IMR-90 (cell line): ENCODE results near the gene CRYBA4. TPM values are rescaled to one million over a fixed set of nuclear protein-coding genes. Genes with fewer than 3 reads are reported as not detected.

Experiments used
- ATAC-seq: fragments of 200-7000 bp; cut with Tn5 transposase; 2 replicates; pipeline ENCODE4 v1.9.1; 2020; ENCODE audit warnings: low read depth, mild to moderate bottlenecking, moderate library complexity
- BruUV-seq: library from RNA; stranded (reverse); fragments of 400-500 nt; replicated peaks from 2 replicates; lab custom pipeline; 2021; lab: Mats Ljungman, UMichigan
- CTCF ChIA-PET: fragments of 300-600 bp; formaldehyde crosslinking; extraction: SDS; loops from one replicate; lab custom pipeline; 2021; ENCODE audit warnings: antibody characterized with exemption; lab: Yijun Ruan, JAX
- POLR2A ChIA-PET: fragments of 300-600 bp; sonication (Branson Sonifier 250); formaldehyde crosslinking; loops from one replicate; lab custom pipeline; 2022; ENCODE audit warnings: antibody characterized with exemption; ENCODE audit not compliant: unreplicated experiment; lab: Charles Lee
- DNase-seq: peaks from one replicate; pipeline ENCODE4 v3.0.0; 2013
- H2AFZ ChIP-seq: replicated peaks from 2 replicates; pipeline ENCODE3; 2013; ENCODE audit warnings: low read length, mild to moderate bottlenecking; ENCODE audit not compliant: poor library complexity
- H2AK5ac ChIP-seq: 2 replicates; pipeline ENCODE4 v1.6.1; 2013; ENCODE audit warnings: low read depth, low read length, inconsistent platforms
- H2AK9ac ChIP-seq: replicated peaks from 2 replicates; pipeline ENCODE3; 2013; ENCODE audit warnings: mild to moderate bottlenecking, low read depth, low read length, moderate library complexity; ENCODE audit not compliant: poor library complexity
- H2BK120ac ChIP-seq: 2 replicates; pipeline ENCODE4 v1.6.1; 2013; ENCODE audit warnings: low read depth, low read length, inconsistent platforms
- H2BK15ac ChIP-seq: 3 replicates; pipeline ENCODE4 v1.6.1; 2013; ENCODE audit warnings: low read depth, low read length, inconsistent platforms
- H2BK20ac ChIP-seq: 2 replicates; pipeline ENCODE4 v1.6.1; 2013; ENCODE audit warnings: low read depth, mild to moderate bottlenecking, inconsistent platforms, low read length, moderate library complexity
- H2BK5ac ChIP-seq: 2 replicates; pipeline ENCODE4 v1.6.1; 2013; ENCODE audit warnings: mild to moderate bottlenecking, low read depth, low read length, inconsistent platforms; ENCODE audit not compliant: poor library complexity, severe bottlenecking
- H3K14ac ChIP-seq: replicated peaks from 2 replicates; pipeline ENCODE4 v1.6.1; 2013; ENCODE audit warnings: low read depth, low read length, inconsistent platforms
- H3K18ac ChIP-seq: 2 replicates; pipeline ENCODE4 v1.6.1; 2013; ENCODE audit warnings: low read depth, low read length, control low read depth
- H3K23ac ChIP-seq: 2 replicates; pipeline ENCODE4 v1.6.1; 2013; ENCODE audit warnings: low read depth, low read length, inconsistent platforms
- H3K27ac ChIP-seq: 2 replicates; pipeline ENCODE4 v1.5.1; 2013; ENCODE audit warnings: mild to moderate bottlenecking, control low read depth, low read length; ENCODE audit not compliant: insufficient read depth
- H3K27me3 ChIP-seq: 2 replicates; pipeline ENCODE4 v1.6.1; 2013; ENCODE audit warnings: low read length; ENCODE audit not compliant: control insufficient read depth, insufficient read depth
- H3K36me3 ChIP-seq: 2 replicates; pipeline ENCODE4 v1.6.1; 2013; ENCODE audit warnings: low read length, mixed read lengths; ENCODE audit not compliant: control insufficient read depth, insufficient read depth
- H3K4ac ChIP-seq: 2 replicates; pipeline ENCODE4 v1.6.1; 2013; ENCODE audit warnings: low read depth, low read length, inconsistent platforms
- H3K4me1 ChIP-seq: 2 replicates; pipeline ENCODE4 v1.6.1; 2013; ENCODE audit warnings: low read length, mixed read lengths; ENCODE audit not compliant: control insufficient read depth, insufficient read depth
- H3K4me2 ChIP-seq: 2 replicates; pipeline ENCODE4 v1.6.1; 2013; ENCODE audit warnings: low read depth, mild to moderate bottlenecking, control low read depth, low read length, moderate library complexity
- H3K4me3 ChIP-seq: 2 replicates; pipeline ENCODE4 v1.5.1; 2013; ENCODE audit warnings: low read depth, mild to moderate bottlenecking, control low read depth, low read length, moderate library complexity; ENCODE audit not compliant: insufficient read depth
- H3K56ac ChIP-seq: 2 replicates; pipeline ENCODE4 v1.6.1; 2013; ENCODE audit warnings: low read length, inconsistent platforms; ENCODE audit not compliant: insufficient read depth; ENCODE audit errors: extremely low read depth
- H3K79me1 ChIP-seq, 2 experiments: 2 replicates each; pipeline ENCODE4 v1.6.1; 2013; ENCODE audit warnings: low read length in 2 of 2, inconsistent platforms in 1 of 2, low read depth in 1 of 2
- H3K9ac ChIP-seq: 2 replicates; pipeline ENCODE4 v1.6.1; 2013; ENCODE audit warnings: low read depth, low read length, control low read depth
- H3K9me1 ChIP-seq: 2 replicates; pipeline ENCODE4 v1.6.1; 2013; ENCODE audit warnings: low read length, inconsistent platforms; ENCODE audit not compliant: insufficient read depth
- H3K9me3 ChIP-seq: 2 replicates; pipeline ENCODE4 v1.6.1; 2013; ENCODE audit warnings: low read length; ENCODE audit not compliant: control insufficient read depth, insufficient read depth
- H4K20me1 ChIP-seq: 2 replicates; pipeline ENCODE4 v1.6.1; 2013; ENCODE audit warnings: low read length, inconsistent platforms; ENCODE audit not compliant: insufficient read depth
- H4K5ac ChIP-seq: 2 replicates; pipeline ENCODE4 v1.6.1; 2013; ENCODE audit warnings: mild to moderate bottlenecking, low read depth, low read length, control low read depth
- H4K8ac ChIP-seq, 2 experiments: 2 replicates each; pipeline ENCODE4 v1.6.1; 2013; ENCODE audit warnings: low read depth in 2 of 2, low read length in 2 of 2, control low read depth in 1 of 2, inconsistent platforms in 1 of 2
- H4K91ac ChIP-seq: 2 replicates; pipeline ENCODE4 v1.6.1; 2013; ENCODE audit warnings: low read depth, low read length, inconsistent platforms; ENCODE audit not compliant: insufficient read depth
- BHLHE40 ChIP-seq: fragments of 150-350 bp; IDR thresholded peaks from 2 replicates; pipeline ENCODE4 v1.6.1; 2016; ENCODE audit warnings: mild to moderate bottlenecking, low read depth, low read length
- CHD1 ChIP-seq: IDR thresholded peaks from 2 replicates; pipeline ENCODE4 v1.6.1; 2012; ENCODE audit warnings: low read depth, low read length, improper control_type of control experiment
- CTCF ChIP-seq: conservative IDR thresholded peaks from 2 replicates; pipeline ENCODE4 v1.5.1; 2012; ENCODE audit warnings: mild to moderate bottlenecking, low read depth, low read length, improper control_type of control experiment
- FOS ChIP-seq: fragments of 150-350 bp; IDR thresholded peaks from 2 replicates; pipeline ENCODE4 v1.6.1; 2016; ENCODE audit warnings: low read depth, low read length
- MAFK ChIP-seq: IDR thresholded peaks from 2 replicates; pipeline ENCODE4 v1.6.1; 2012; ENCODE audit warnings: low read depth, low read length, improper control_type of control experiment
- MAZ ChIP-seq: IDR thresholded peaks from 2 replicates; pipeline ENCODE4 v1.6.1; 2012; ENCODE audit warnings: low read depth, mild to moderate bottlenecking, low read length, improper control_type of control experiment, moderate library complexity, borderline replicate concordance
- MXI1 ChIP-seq: IDR thresholded peaks from 2 replicates; pipeline ENCODE4 v1.6.1; 2012; ENCODE audit warnings: low read depth, mild to moderate bottlenecking, low read length, moderate library complexity, borderline replicate concordance
- RAD21 ChIP-seq: IDR thresholded peaks from 2 replicates; pipeline ENCODE4 v1.6.1; 2012; ENCODE audit warnings: low read length, improper control_type of control experiment
- RCOR1 ChIP-seq: IDR thresholded peaks from 2 replicates; pipeline ENCODE4 v1.6.1; 2012; ENCODE audit warnings: mild to moderate bottlenecking, low read length, improper control_type of control experiment; ENCODE audit not compliant: insufficient replicate concordance
- RFX5 ChIP-seq: IDR thresholded peaks from 2 replicates; pipeline ENCODE4 v1.8.0; 2012; ENCODE audit warnings: low read depth, mild to moderate bottlenecking, low read length, moderate library complexity
- SMC3 ChIP-seq: fragments of 150-350 bp; IDR thresholded peaks from 2 replicates; pipeline ENCODE4 v1.6.1; 2016; ENCODE audit warnings: low read depth, mild to moderate bottlenecking, antibody characterized with exemption, low read length, moderate library complexity
- WGBS, 2 experiments: methylation state at CpG; one replicate each; pipeline versions ENCODE4 v1.1.5 to v1.1.7; 2013; ENCODE audit warnings: missing lambda C conversion rate in 2 of 2; ENCODE audit not compliant: insufficient read length in 1 of 2; ENCODE audit errors: extremely low coverage in 2 of 2; 5-methylcytosine and 5-hydroxymethylcytosine counted together
- dilution Hi-C: fragments of 300-500 bp; cut with HindIII; formaldehyde crosslinking; loops from one replicate; pipeline ENCODE4 v1.14.3; 2018; ENCODE audit warnings: low sequenced_read_pairs; ENCODE audit not compliant: unreplicated experiment
- in situ Hi-C: fragments of 300-500 bp; cut with MboI; formaldehyde crosslinking; loops from 3 replicates; pipeline ENCODE4 v1.14.3; 2019; ENCODE audit warnings: low sequenced_read_pairs, inconsistent platforms, mixed read lengths
- intact Hi-C: fragments of 100-400 bp; cut with micrococcal nuclease; formaldehyde crosslinking; loops from 2 replicates; pipeline ENCODE4 v1.10.0; 2022
- polyA plus RNA-seq, 3 experiments: library from polyadenylated mRNA; depleted of rRNA; stranded (reverse); fragments of >200 nt; gene quantifications; 2 replicates each; pipeline ENCODE4 v1.2.3, GENCODE V29; 2012; ENCODE audit warnings: low replicate concordance in 1 of 3
- total RNA-seq: library from RNA; depleted of rRNA; stranded (reverse); fragments of >200 nt; gene quantifications from 2 replicates; pipeline ENCODE4 v1.2.3, GENCODE V29; 2012
- TF ChIP-seq, protein P1 (sequence below): fragments of 150-350 bp; IDR thresholded peaks from 2 replicates; pipeline ENCODE4 v1.6.1; 2016; ENCODE audit warnings: low read depth, mild to moderate bottlenecking, low read length, moderate library complexity, borderline replicate concordance
- TF ChIP-seq, protein P2 (sequence below): fragments of 150-350 bp; IDR thresholded peaks from 2 replicates; pipeline ENCODE4 v1.6.1; 2017; ENCODE audit warnings: mild to moderate bottlenecking, antibody characterized with exemption, low read length, low read depth

The CRYBA4 gene
- total and polyA plus RNA-seq, 2 of the 4 experiments (the other 2 are of a cell fraction) = not detected

- WGBS, 2 experiments = 0% methylated on average over 3 of the region's 11 CpGs; no CpG with 5 or more reads in 1 of the 2 experiments
- POLR2A ChIA-PET = interaction anchor here (0.6 kb wide), 1 partner anchor 27 kb away, joined by 3 read pairs; no protein-coding TSS in a partner anchor
- TF ChIP-seq FOS = peak; percentile 44
- no peak for TF ChIP-seq MXI1
- no peak for TF ChIP-seq BHLHE40
- TF ChIP-seq, protein P1, sequence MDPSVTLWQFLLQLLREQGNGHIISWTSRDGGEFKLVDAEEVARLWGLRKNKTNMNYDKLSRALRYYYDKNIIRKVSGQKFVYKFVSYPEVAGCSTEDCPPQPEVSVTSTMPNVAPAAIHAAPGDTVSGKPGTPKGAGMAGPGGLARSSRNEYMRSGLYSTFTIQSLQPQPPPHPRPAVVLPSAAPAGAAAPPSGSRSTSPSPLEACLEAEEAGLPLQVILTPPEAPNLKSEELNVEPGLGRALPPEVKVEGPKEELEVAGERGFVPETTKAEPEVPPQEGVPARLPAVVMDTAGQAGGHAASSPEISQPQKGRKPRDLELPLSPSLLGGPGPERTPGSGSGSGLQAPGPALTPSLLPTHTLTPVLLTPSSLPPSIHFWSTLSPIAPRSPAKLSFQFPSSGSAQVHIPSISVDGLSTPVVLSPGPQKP = no peak
- TF ChIP-seq RFX5 = no peak
- TF ChIP-seq SMC3 = peak; percentile 12; the same call in 1 of the 2 replicates
- no peak for TF ChIP-seq RAD21
- no peak for TF ChIP-seq MAFK
- no peak for TF ChIP-seq CTCF
- TF ChIP-seq MAZ = 0 out of 2 replicates have a peak, but pooled peaks have one; percentile 13
- TF ChIP-seq RCOR1 = no peak
- no peak for TF ChIP-seq CHD1
- TF ChIP-seq, protein P2, sequence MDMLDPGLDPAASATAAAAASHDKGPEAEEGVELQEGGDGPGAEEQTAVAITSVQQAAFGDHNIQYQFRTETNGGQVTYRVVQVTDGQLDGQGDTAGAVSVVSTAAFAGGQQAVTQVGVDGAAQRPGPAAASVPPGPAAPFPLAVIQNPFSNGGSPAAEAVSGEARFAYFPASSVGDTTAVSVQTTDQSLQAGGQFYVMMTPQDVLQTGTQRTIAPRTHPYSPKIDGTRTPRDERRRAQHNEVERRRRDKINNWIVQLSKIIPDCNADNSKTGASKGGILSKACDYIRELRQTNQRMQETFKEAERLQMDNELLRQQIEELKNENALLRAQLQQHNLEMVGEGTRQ = no peak
These were observed 36.5 kb upstream of the CRYBA4 start for GRCh38 chr22:26585104-26585790.

More at GRCh38 chr22:26585104-26585790, 36.5 kb upstream of the CRYBA4 start:
- Histone ChIP-seq H3K4me1 (peaks cover 13% of the 10 kb centered on the region), H2BK15ac (no peak overlapping the region), H3K14ac (peak overlapping the region; percentile 13; the same call in 1 of the 2 replicates), H2BK5ac (peak overlapping the region; percentile 24), H3K79me1 (peaks cover 42 to 77% of the 10 kb centered on the region in 2 experiments), H4K8ac (no peak overlapping the region; a peak in 1 of 4 replicates), H2AFZ (peak overlapping the region; percentile 37), H3K18ac (no peak overlapping the region), H3K9me1 (peaks cover 24% of the 10 kb centered on the region), H2AK5ac (peak overlapping the region; percentile 75), H3K56ac (no peak overlapping the region), H3K36me3 (no peaks in the 10 kb centered on the region; the same call in 1 of the 2 replicates), H3K27me3 (no peaks in the 10 kb centered on the region), H3K23ac (no peak overlapping the region), H2BK20ac (no peak overlapping the region), H3K27ac (no peak overlapping the region), H3K4ac (0 out of 2 replicates have a peak overlapping the region, but pooled peaks have one; percentile 1), H4K20me1 (peaks cover 35% of the 10 kb centered on the region; the same call in 1 of the 2 replicates), H4K91ac (no peak overlapping the region), H3K4me2 (peak overlapping the region; percentile 11; the same call in 1 of the 2 replicates), H4K5ac (no peak overlapping the region), H3K9me3 (no peaks in the 10 kb centered on the region), H2AK9ac (peak overlapping the region; percentile 71), H2BK120ac (peak overlapping the region; percentile 8), H3K9ac (no peak overlapping the region), H3K4me3 (no peak overlapping the region)
- BruUV-seq = no TSS peak
- CTCF ChIA-PET = interaction anchor here (1.0 kb wide), 1 partner anchor 15 kb away, joined by 4 read pairs; no protein-coding TSS in a partner anchor
- dilution Hi-C loops (no loop called here), in situ Hi-C loops (no loop called here), intact Hi-C loops (loop anchor here (5.0 kb wide), 1 partner anchor 73 kb away; the partner anchor contains the start of gene TFIP11)
- ATAC-seq (peak; percentile 24), DNase-seq (peak; percentile 79)
